Loucy (cell line): ENCODE measurements around the gene IL1F10.

Source experiments
- EZH2phosphoT487 ChIP-seq: fragments of 200-600 bp; IDR thresholded peaks from 2 replicates; pipeline ENCODE4 v1.6.1; 2018; ENCODE audit warnings: antibody characterized with exemption, mild to moderate bottlenecking, moderate library complexity, borderline replicate concordance
- TF ChIP-seq, protein P1 (sequence below): fragments of 200-600 bp; sonication (generic); conservative IDR thresholded peaks from 2 replicates; pipeline ENCODE4 v1.5.1; 2014; ENCODE audit warnings: mild to moderate bottlenecking, antibody characterized with exemption, low read length

DNA sequence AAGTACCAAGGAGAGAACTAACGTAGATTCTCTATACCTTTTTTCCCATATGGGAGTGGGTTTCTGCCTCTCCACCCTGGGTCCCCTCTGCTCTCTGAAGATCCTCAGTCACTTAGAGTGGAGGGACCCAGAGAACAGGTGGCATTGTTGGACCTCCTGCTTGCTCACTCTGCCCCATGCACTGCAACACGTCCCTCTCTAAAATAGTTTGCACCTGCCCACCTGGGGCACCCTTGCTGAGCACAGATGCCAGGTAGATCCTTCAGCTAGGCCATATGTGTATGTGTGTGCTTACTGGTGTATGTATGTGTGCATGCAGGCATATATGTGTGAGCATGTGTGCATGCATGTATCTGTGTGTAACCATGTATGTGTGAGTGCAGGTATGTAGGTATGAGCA, 6.5 kb upstream of the IL1F10 start:
- TF ChIP-seq, protein P1, sequence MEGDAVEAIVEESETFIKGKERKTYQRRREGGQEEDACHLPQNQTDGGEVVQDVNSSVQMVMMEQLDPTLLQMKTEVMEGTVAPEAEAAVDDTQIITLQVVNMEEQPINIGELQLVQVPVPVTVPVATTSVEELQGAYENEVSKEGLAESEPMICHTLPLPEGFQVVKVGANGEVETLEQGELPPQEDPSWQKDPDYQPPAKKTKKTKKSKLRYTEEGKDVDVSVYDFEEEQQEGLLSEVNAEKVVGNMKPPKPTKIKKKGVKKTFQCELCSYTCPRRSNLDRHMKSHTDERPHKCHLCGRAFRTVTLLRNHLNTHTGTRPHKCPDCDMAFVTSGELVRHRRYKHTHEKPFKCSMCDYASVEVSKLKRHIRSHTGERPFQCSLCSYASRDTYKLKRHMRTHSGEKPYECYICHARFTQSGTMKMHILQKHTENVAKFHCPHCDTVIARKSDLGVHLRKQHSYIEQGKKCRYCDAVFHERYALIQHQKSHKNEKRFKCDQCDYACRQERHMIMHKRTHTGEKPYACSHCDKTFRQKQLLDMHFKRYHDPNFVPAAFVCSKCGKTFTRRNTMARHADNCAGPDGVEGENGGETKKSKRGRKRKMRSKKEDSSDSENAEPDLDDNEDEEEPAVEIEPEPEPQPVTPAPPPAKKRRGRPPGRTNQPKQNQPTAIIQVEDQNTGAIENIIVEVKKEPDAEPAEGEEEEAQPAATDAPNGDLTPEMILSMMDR = no peak
- TF ChIP-seq EZH2phosphoT487 = no peak
